Epithelial cell of esophagus (primary cell): ENCODE results near the gene ARHGEF18.

Experiments
- DNase-seq: peaks from one replicate; pipeline ENCODE4 v3.0.0; 2010; ENCODE audit warnings: low read depth
- H3K4me3 ChIP-seq: 2 replicates; pipeline ENCODE4 v1.5.1; 2011; ENCODE audit warnings: mild to moderate bottlenecking, low read length, control low read depth
- TF ChIP-seq, protein P1 (sequence below): IDR thresholded peaks from 2 replicates; pipeline ENCODE4 v1.5.1; 2011; ENCODE audit warnings: low read depth, mild to moderate bottlenecking, low read length, control low read depth, inconsistent platforms; ENCODE audit not compliant: insufficient read depth; ENCODE audit errors: missing control alignments

Gene ARHGEF18

DNA sequence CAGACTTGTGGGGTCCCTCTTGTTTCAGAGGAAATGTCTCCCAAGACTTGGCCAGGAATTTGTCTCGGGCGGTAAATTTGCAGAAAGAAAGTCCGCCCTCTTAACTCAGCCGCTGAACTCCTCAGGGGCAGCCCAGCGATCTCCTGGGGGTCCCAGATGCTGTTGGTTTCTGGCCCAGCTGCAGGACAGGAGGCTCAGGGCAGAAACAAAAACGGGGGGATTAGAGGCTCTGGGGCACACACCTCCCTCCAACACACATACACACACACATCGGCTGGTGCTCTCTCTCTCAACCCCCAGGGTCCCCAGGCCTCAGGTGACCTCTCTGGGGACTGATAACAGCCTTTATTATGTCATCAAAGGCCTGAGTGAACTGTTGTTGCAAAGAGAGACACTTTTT is 7.1 kb downstream of the ARHGEF18 start:
- no peak for DNase-seq
- no peak overlapping the region for H3K4me3 ChIP-seq
- TF ChIP-seq, protein P1, sequence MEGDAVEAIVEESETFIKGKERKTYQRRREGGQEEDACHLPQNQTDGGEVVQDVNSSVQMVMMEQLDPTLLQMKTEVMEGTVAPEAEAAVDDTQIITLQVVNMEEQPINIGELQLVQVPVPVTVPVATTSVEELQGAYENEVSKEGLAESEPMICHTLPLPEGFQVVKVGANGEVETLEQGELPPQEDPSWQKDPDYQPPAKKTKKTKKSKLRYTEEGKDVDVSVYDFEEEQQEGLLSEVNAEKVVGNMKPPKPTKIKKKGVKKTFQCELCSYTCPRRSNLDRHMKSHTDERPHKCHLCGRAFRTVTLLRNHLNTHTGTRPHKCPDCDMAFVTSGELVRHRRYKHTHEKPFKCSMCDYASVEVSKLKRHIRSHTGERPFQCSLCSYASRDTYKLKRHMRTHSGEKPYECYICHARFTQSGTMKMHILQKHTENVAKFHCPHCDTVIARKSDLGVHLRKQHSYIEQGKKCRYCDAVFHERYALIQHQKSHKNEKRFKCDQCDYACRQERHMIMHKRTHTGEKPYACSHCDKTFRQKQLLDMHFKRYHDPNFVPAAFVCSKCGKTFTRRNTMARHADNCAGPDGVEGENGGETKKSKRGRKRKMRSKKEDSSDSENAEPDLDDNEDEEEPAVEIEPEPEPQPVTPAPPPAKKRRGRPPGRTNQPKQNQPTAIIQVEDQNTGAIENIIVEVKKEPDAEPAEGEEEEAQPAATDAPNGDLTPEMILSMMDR: no peak

DNA sequence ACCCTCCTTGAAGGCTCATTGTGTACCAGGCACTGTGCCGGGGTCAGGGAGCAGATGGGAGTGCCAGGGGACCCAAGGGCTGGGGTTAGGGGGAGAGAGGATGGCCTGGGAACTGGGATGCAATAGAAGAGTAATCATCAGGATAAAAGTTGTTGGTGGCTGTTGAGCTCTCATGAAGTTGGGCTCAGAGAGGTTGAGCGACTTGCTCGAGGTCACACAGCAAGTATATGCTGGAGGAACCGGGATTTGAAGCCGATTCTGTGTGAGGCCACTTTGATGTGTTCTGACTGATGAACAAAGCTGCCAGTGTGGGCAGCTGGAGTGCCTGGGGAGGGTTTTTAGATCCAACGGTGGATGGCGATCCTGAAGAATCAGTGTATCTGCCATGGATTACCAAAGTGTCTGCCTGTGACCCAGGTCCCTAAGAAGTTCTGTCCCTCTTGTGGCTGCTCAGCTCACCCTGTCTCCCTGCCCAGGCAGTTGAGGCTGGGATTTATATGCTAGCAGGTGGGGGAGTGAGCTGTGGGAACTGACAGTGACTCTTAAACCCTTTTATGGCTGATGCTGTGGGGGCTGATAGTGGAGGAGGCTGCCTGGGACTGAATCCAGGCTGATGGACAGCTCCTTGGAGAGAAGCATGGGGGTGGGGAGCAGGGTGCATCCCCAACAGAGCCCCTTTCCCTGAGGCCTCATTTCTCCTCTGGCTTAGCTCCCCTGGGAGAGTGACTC is 8.3 kb downstream of the ARHGEF18 start:
- DNase-seq: no peak
- H3K4me3 ChIP-seq: no peak overlapping the region
- TF ChIP-seq, protein P1: no peak

DNA sequence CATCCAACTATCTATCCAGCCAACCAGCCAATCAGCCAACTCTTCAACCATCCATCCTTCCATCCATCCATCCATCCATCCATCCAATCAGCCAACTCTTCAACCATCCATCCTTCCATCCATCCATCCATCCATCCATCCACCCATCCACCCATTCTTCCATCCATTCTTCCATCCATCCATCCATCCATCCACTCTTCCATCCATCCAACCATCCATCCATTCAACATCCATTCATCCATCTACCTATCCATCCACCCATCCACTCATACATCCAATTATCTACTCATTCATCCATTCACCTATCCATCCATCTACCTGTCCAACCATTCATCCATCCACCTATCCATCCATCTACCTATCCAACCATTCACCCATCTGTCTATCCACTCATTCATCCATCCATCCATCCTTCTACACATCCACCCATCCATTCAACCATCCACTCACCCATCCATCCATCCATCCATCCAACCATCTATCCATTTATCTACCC is 9.4 kb downstream of the ARHGEF18 start:
- no peak overlapping the region for H3K4me3 ChIP-seq
- TF ChIP-seq, protein P1: no peak
- DNase-seq: no peak

DNA sequence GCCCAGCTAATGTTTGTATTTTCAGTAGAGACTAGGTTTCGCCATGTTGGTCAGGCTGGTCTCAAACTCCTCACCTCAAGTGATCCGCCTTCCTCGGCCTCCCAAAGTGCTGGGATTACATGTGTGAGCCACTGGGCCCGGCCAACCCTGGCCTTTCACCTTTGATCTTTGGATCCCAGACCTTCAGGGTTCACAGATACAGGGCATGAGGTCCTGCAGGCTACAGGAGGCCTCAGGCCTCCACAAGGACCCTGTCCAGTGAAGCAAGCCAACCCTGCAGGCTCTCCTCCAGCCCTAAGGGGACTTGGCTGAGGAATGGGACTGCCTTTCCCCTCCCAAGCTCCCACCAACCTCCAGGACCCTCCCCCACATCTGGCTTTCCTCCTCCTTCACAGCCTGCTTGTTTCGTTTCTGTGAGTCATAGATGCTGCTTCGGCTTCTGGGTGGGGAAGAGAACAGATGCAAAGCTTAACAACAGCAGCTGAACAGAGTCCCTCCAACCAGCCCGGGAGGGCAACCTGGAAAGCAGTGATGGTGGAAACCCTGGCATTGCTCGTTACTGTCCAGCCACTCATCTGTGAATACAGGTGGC is 11.8 kb downstream of the ARHGEF18 start:
- TF ChIP-seq, protein P1: no peak
- no peak overlapping the region for H3K4me3 ChIP-seq
- DNase-seq: no peak

DNA sequence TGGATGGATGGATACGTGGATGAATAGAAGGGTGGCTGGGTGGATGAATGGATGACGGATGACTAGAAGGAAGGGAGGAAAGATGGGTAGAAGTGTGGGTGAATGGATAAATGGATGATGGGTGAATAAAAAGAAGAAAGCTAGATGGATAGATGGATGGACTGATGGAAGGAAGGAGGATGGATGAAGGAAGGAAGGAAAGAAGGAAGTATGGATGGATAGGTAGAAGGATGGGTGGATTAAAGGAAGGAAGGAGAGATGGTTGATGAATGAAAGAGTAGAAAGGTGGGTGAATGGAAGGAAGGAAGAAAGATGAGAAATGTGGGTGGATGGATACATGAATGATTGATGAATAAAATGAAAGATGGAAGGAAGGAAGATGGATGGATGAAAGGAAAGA is 14.5 kb downstream of the ARHGEF18 start:
- H3K4me3 ChIP-seq: no peak overlapping the region
- TF ChIP-seq, protein P1: no peak

DNA sequence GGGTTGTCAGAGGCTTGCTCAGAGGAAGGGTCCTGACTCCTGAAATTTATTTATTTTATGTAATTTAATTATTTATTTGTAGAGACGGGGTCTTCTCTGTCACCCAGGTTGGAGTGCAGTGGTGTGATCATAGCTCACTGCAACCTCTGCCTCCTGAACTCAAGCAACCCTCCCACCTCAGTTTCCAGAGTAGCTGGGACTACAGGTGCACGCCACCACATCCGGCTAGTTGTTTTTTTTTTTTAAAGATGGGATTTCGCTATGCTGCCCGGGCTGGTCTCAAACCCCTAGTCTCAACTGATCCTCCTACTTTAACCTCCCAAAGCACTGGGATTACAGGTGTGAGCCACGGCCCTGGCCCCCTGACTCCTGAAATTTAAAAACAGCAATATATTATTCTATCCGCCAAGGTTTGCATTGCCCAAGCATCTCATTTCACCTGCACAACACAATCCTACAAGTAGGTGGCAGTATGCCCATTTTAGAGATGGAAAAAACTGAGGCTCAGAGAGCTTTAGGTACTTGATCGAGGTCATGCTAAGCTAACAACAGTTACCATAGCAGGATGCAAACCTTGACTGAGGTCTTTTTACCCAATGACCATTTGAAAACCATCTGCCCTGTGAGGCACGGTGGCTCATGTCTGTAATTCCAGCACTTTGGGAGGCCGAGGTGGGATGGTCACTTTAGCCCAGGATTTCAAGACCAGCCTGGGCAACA is 18.1 kb downstream of the ARHGEF18 start:
- TF ChIP-seq, protein P1: peak; percentile 42
- DNase-seq: peak; percentile 54
- H3K4me3 ChIP-seq: no peak overlapping the region

More for the DNA sequence above, 14.5 kb downstream of the ARHGEF18 start:
- DNase-seq: no peak
